GM18909 (cell line): ENCODE data around the gene PLPPR3.
"Not testable (repeated sequence)": the region's sequence is repeated elsewhere in the genome, so short reads cannot be mapped to it uniquely, and the experiment has no call there.

Experiments
- ATAC-seq: cut with Tn5 transposase; IDR thresholded peaks from one replicate; pipeline ENCODE4 v1.9.1; 2021; ENCODE audit warnings: mild to moderate bottlenecking; ENCODE audit not compliant: unreplicated experiment, poor library complexity

Gene PLPPR3

DNA sequence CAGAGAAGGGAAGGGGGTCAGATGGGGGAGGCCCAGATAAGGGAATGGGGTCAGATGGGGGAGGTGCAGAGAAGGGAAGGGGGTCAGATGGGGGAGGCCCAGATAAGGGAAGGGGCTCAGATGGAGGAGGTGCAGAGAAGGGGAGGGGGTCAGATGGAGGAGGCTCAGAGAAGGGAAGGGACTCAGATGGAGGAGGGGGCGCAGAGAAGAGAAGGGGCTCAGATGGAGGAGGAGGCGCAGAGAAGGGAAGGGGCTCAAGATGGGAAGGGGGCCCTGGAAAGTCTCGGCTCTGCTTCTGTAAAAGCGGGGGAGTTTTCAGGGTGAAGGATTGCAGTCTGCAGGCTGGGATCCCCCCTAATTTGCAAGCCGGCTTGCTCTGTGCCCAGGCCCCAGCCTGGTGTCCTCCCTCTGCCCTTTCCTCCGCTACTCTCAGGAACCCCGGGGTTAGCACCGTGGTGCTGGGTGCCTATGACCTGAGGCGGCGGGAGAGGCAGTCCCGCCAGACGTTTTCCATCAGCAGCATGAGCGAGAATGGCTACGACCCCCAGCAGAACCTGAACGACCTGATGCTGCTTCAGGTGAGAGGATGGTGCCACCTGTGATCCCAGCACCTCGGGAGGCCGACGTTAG, 7.5 kb upstream of the PLPPR3 start:
- ATAC-seq = no peak

DNA sequence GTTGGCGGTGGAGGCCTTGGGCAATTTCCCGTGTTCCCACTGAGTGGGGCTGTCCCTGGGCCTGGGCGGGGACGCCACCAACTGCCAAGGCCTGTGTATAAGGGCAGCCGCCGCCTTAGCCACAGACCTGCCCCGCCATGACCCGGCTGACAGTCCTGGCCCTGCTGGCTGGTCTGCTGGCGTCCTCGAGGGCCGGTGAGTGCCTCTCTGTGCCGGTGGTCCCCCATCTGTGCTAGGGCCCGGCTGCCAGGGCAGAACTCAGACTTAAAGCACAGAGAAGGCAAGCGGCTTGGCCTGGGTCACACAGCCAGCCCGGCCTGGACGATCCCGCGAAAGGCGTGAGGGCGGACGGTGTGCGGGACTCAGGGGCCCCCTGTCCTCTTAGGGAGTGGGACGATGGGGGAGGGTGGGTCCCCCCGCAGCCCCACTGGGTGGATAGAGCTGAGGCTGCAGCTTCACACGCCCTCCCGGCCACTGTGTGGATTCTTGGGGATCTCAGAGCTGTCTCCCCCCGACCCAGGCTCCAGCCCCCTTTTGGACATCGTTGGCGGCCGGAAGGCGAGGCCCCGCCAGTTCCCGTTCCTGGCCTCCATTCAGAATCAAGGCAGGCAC, 6.1 kb upstream of the PLPPR3 start, which contains the start of gene AZU1:
Gene AZU1, plus strand, starts transcription at position 128 of the 612 bp plus-strand sequence. Its CDS starts 10 bp downstream, at position 138.
- ATAC-seq = no peak

DNA sequence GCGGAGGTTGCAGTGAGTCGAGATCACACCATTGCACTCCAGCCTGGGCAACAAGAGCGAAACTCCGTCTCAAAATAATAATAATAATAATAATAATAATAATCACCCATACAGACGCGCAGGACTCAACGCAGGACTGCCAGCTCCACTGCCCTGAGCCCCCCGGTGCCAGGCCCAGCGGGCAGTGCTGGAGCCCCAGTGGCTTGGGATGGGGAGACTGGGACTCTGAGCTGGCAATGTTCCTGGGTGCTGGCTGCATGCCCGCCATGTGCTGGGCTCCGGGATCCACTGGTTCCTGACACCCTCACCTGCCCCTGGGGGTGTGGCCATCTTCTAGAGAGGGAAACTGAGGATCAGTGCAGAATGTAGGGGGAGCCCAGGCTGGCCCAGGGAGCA, 5.6 kb upstream of the PLPPR3 start:
- no peak for ATAC-seq

DNA sequence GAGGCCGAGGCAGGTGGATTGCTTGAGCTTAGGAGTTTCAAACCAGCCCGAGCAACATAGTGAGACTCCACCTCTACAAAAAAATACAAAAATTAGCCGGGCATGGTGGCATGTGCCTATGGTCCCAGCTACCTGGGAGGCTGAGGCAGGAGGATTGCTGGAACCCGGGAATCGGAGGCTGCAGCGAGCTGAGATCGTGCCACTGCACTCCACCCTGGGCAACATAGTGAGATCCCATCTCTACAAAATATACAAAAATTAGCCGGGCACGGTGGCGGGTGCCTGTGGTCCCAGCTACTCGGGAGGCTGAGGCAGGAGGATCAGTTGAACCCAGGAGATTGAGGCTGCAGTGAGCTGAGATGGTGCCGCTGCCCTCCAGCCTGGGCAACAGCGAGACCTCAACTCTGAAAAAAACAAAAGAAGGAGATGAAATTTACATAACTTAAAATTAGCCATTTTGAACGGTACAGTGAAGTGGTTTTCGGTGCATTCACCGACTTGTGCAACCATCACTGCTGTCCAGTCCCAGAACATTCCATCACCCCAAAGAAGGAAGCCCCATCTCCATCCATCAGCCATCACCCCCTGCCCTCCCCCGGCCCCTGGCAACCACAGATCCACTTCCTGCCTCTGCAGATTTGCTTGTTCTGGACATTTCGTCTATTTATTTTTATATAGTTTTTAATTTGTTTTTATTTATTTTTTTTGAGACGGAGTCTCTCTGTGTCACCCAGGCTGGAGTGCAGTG, 4.3 kb upstream of the PLPPR3 start:
- ATAC-seq = no peak

DNA sequence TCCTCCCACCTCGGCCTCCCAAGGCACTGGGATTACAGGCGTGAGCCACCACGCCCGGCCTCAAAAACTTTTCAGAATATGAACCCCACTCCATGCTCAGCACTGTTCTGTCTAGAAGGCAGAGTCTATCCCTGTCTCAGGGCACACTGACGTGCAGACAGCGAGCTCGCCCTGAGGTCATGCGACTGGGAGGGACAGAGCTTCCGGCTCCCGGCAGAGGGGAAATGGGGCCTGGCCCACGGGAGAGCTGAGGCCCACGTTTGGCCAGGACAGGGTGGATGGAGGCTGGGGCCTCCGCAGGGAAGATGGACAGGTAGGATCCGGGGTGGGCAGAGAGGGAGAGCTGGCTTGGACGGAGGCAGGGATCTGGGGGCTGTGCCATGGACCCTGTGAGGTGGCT, 3.1 kb upstream of the PLPPR3 start:
- no peak for ATAC-seq

DNA sequence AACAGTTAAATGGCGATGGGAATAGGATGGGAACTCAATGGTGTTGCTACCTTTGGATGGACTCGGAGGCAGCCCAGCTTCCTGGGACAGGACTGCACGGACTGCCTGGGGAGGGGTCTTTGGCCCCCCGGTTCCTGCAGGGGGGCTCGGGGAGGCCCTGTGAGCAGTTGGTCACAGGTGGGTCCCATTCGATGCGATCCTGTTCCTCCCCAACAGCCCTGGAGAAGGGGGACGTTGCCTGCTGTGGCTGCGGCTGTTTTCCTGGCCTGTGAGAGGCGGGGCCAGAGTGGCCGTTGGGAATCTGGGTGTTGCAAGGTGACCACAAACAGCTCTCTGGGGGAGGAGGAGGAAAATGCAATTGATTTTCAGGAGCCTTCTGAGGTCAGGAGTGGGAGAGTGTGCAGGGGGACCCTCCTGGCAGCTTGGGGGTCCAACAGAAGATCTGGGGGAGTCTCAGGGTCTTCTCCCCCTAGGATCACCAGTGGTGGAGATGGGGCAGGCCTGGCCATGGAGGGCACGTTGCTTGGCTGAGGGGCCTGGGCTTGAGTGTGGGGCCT, 1.9 kb upstream of the PLPPR3 start:
- no peak for ATAC-seq

DNA sequence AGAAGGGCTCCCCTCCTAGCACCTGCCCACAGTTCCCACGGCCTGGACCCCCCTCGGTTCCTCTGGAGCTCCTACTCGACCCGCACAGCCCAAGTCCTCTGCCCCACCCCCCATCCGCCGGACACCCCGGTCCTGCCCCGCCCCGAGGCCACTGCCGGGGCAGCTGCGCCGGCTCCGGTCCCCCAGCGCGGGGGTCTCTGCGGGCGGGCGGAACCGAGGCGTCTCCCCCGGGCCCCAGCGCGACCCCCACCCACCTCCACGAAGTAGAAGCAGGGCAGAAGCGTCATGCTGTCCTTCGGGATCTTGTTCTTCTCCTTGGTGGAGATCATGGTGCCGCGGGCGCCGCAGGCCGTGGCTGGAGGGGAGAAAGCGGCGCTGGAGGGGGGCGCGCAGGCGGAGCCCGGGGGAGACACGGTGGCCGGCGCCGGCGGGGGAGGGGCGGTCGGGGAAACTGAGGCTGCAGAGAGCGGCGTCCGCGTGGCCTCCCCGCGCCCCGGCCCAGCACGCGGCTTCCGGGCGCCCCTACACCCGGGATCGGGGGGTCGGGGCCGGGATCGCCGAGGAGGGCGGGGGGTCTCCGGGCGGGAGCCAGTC, 427 bp downstream of the PLPPR3 start:
- ATAC-seq = no peak

DNA sequence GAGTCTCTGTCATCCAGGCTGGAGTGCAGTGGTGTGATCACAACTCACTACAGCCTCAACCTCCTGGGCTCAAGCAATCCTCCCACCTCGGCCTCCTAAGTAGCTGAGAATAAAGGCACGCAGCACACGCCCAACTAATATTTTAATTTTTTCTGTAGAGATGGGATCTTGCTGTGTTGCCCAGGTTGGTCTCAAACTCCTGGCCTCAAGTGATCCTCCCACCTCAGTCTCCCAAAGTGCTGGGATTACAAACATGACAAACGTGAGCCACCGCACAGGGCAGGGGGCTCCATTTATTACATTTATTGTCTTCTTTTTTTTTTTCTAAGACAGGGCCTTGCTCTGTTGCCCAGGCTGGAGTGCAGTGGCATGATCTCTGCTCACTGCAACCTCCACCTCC, 1.5 kb downstream of the PLPPR3 start:
- not testable (repeated sequence) for ATAC-seq

DNA sequence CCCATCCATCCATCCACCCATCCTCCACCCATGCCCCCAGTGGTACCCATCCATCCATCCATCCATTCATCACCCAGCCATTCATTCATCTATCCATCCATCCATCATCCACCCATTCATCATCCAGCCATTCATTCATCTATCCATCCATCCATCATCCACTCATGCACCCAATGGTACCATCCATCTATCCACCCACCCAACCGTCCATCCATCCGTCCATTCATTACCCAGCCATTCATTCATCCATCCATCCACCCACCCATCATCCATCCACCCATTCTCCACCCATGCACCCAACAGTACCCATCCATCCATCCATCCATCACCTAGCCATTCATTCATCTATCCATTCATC, 5.3 kb downstream of the PLPPR3 start:
- ATAC-seq = no peak

DNA sequence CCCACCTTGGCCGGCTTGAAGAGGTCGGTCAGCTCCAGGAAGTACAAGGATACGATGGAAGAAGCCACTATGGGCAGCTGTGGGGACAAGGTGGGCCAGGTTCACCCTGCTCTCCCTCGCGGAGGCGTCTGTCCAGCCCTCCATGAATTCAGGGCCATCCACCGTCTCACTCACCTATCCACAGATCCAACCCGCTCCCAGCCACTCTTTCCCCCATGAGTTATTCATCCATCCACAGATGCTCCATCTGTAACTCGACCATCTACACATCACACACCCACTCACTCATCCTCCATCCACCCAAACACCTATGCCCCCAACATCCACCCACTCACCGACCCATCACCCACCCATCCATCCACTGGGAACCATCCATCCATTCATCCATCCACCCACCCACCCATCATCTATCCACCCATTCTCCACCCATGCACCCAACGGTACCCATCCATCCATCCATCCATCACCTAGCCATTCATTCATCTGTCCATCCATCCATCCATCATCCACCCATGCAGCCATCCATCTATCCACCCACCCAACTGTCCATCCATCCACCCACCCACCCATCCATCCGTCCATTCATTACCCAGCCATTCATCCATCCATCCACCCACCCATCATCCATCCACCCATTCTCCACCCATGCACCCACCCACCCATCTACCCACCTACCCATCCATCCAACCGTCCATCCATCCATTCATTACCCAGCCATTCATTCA, 5.8 kb downstream of the PLPPR3 start:
- ATAC-seq = no peak

DNA sequence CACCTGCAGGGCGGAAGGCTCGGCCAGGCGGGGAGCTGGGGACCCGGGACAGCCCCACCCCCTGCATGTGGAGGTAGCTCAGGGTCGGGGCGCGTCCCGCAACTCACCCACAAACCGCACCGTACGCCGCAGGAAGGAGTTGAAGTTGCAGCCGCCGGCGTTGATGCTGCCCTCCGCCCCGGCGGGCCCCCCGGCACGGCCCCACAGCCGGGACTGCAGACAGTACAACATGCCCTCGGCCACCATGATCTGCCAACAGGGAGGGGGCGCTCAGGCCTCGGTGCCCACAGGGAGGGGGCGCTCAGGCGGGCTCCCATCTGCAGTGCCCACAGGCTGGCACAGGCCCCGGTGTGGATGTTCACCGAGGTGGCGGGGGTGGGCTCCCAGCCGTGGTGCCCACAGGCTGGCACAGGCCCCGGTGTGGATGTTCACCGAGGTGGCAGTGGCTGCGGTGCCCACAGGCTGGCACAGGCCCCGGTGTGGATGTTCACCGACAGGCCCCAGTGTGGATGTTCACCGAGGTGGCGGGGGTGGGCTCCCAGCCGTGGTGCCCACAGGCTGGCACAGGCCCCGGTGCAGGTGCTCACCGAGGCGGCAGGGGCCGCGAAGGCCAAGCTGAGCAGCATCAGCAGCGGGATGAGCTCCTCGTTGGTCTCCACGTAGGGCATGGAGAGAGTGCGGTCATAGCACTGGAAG, 6.5 kb downstream of the PLPPR3 start:
- ATAC-seq = no peak

DNA sequence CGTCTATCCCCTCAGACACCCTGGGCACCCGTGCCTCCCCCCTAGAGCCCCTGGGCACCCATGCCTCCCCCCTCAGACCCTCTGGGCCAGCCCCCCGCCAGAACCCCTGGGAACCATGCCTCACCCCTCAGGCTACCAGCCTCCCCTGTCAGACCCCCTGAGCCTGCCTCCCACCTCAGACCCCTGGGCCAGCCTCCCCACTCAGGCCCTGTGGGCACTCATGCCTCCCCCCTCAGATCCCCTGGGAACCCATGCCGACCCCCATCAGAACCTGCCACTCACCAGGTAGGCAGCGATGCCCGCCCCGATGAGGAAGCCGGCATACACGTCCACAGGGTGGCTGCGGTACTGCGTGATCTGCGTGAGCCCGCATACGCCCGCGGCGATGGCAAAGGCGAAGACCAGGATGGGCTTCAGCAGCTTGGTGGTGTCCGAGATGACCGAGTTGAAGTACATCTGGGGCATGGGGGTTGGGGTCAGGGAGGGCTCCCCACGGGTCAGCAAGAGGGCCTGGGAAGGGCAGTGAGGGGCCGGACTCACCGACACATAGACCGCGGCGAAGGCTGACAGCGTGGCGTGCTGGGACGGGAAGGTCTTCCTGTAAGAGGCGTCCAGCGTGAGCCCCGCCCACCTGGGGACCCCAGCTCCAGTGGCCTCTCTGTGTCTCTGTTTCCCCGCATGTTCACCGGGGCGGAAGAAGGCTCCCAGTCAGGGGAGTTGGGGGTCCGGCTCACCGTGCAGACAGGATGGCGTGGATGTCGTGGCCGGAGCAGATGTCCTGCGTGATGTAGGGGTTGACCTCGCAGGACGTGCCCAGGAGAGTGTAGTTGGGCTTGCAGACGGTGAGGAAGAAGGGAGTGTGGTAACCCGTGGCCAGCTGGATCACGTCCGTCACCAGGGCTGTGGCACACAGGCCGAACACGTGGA, 7.3 kb downstream of the PLPPR3 start:
- no peak for ATAC-seq

DNA sequence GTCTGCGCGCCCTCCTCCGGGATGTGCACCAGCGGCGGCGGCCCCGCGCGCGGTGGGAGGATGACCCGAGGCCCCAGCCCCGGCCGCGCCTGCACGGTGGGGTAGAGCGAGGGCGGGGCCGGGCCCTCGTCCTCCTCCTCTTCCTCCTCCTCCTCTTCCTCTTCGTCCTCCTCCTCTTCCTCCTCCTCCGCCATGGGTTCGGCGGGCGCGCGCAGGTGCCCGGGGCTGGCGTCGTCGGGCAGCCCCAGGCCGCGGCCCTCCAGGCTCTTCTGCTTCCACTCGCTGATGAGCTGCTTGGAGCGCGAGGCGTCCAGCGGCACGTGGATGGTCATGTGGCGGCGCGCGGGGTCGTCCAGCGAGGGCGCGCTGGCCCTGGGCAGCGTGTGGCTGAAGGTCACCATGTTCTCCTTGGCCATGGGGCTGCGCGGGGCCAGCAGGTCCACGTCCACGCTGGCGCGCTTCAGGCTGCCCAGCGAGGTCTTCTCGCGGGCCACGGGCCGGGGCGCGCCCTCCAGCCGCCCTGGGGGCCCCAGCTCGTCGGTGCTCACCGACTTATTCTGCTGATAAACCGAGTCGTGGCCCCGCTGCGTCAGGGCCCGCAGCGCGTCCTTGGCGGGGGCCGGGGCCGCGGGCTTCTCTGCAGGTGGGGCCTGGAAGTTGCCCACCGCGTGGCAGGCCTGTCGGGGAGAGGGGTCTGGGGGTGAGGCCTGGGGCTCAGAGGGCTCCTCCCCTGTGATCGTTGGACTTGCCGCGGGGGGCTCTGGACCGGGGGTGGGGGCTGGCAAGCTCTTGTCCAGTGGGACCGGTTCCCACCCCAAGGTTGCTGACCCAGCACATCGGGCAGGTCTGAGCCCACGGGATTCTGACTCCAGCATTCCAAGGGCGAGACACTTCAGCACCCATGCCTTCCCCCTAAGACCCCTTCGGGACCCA, 8.3 kb downstream of the PLPPR3 start:
- no peak for ATAC-seq

DNA sequence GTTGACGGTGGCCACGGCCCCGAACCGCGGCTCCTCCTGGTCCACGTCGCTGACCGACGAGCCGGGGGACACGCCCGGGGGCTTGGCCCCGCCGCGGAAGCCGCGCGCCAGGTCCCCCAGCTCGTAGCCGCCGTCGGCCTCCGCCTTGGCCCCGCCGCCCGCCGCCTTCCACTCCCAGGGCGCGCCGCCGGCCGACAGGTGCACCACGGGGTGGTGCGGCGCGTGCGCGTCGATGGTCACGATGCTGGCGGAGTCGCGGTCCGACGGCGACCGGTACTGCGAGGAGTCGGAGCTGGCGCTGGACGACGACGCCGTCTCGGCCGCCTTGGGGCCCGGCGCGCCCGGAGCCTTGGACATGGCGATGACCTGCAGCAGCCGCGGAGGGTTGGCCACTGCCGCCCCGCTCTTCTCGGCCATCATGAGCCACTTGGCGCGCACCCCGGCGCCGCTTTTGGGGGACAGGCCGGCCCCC, 9.0 kb downstream of the PLPPR3 start:
- ATAC-seq = no peak

DNA sequence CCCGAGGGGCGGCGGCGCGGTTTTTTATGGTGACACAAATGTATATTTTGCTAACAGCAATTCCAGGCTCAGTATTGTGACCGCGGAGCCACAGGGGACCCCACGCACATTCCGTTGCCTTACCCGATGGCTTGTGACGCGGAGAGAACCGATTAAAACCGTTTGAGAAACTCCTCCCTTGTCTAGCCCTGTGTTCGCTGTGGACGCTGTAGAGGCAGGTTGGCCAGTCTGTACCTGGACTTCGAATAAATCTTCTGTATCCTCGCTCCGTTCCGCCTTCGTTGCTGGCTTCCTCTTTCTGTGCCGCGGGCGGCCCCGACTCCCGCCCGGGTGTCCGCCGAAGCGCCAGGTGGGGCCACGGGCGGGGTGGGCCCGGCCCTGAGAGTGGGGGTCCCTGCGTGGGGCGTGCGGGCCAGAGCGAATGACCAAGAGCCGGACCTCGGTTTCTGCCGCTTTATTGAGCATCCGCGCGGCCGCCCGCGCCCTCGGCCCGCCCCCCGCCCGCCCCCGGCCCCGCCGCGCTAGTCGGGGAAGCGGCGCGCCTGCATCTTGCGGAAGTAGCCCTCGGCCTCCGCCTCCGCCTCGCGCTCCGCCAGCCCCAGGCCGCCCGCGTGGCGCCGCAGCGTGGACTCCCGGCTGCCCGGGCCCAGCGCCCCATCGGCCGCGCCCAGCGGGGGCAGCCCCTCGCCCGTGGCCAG, 9.6 kb downstream of the PLPPR3 start:
- ATAC-seq = no peak

DNA sequence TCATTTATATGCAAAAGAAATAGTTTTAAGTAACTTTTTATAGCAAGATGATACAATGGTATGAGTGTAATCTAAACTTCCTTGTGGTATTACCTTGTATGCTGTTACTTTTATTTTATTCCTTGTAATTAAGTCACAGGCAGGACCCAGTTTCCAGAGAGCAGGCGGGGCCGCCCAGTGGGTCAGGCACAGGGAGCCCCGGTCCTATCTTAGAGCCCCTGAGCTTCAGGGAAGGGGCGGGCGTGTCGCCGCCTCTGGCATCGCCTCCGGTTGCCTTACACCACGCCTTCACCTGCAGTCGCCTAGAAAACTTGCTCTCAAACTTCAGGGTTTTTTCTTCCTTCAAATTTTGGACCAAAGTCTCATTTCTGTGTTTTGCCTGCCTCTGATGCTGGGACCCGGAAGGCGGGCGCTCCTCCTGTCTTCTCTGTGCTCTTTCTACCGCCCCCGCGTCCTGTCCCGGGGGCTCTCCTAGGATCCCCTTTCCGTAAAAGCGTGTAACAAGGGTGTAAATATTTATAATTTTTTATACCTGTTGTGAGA, 10.2 kb downstream of the PLPPR3 start:
- ATAC-seq = no peak
